ENCODE results near the gene TNIK. TPM values are rescaled to one million over a fixed set of nuclear protein-coding genes. Genes with fewer than 3 reads are reported as not detected.

Gene TNIK
- total RNA-seq, 1 experiment from 2014 or later, result 0.69 TPM

DNA sequence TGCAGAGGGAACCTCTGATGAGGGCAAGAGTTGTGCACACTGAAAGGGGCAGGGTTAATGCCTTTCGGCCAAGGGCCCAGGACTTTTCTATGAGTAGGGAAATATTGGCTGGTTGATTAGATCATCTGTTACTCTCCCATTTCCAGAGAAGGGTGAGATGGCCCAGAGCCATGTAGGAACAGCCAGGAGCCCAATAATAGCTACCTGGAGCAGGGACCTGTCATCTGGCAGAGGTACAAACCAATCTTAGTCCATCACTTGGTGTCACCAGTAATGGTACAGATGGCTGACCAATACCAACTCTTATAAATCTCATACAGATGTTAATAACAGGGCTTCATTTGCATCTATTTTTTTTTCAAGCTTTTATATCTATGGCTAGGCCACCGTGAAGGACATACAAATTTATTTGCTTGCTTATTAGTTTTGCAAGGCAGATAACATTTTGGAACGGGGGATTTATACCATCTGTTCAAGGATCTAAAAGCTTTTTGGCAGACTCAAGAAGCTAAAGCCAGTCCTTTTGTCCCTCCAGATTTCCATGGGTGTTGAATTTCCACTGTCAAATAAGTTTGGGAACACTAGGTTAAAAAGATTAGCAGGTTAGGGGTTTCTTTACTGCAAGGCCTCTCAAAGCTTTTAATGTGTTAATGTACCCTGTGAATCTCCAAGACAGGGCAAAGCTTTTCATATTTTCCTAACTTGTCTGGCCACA, 79.3 kb downstream of the TNIK start:
- H3K9me3 ChIP-seq (ENCODE audit: low read depth, low read length, poor library complexity, severe bottlenecking), result no peaks in the 10 kb centered on the region
- no TSS peak for BruUV-seq (replicated peaks)
- TF ChIP-seq EZH2 (IDR thresholded peaks at IDR 0.05; ENCODE audit: borderline replicate concordance, low read depth, low read length, poor library complexity, severe bottlenecking) (no peak), CTCF (conservative IDR thresholded peaks at IDR 0.05; ENCODE audit: low read depth, low read length) (no peak)
- no peak overlapping the region for H3K27ac ChIP-seq (ENCODE audit: low read depth, low read length, poor library complexity, severe bottlenecking)
- no peak overlapping the region for H3K4me3 ChIP-seq (ENCODE audit: low read depth, low read length, poor library complexity, severe bottlenecking)
- H3K27me3 ChIP-seq (replicated peaks; ENCODE audit: insufficient read depth, low read depth, low read length, poor library complexity), result peaks cover 5% of the 10 kb centered on the region
- CTCF ChIA-PET, result no interaction called here
- intact Hi-C loops (cut with micrococcal nuclease; ENCODE audit: unreplicated experiment), result no loop called here
- no peaks in the 10 kb centered on the region for H3K36me3 ChIP-seq (ENCODE audit: insufficient read depth, low read length, poor library complexity, severe bottlenecking)
- POLR2A ChIA-PET (ENCODE audit: low non-redundant PET), result no interaction called here
- no peak for DNase-seq (ENCODE audit: low spot score)
- H3K4me1 ChIP-seq (ENCODE audit: insufficient read depth, low read length, poor library complexity, severe bottlenecking), result no peaks in the 10 kb centered on the region

GRCh38 chr3:171379961-171380483, 80.2 kb downstream of the TNIK start:
- no peak overlapping the region for H3K4me3 ChIP-seq (ENCODE audit: low read depth, low read length, poor library complexity, severe bottlenecking)
- ChIA-PET POLR2A (ENCODE audit: low non-redundant PET) (no interaction called here), CTCF (no interaction called here)
- H3K27ac ChIP-seq (ENCODE audit: low read depth, low read length, poor library complexity, severe bottlenecking), result no peak overlapping the region
- no peaks in the 10 kb centered on the region for H3K4me1 ChIP-seq (ENCODE audit: insufficient read depth, low read length, poor library complexity, severe bottlenecking)
- DNase-seq (ENCODE audit: low spot score), result no peak
- TF ChIP-seq CTCF (conservative IDR thresholded peaks at IDR 0.05; ENCODE audit: low read depth, low read length), result no peak
- TF ChIP-seq EZH2 (IDR thresholded peaks at IDR 0.05; ENCODE audit: borderline replicate concordance, low read depth, low read length, poor library complexity, severe bottlenecking), result no peak
- BruUV-seq (replicated peaks), result no TSS peak
- intact Hi-C loops (cut with micrococcal nuclease; ENCODE audit: unreplicated experiment), result no loop called here
- H3K9me3 ChIP-seq (ENCODE audit: low read depth, low read length, poor library complexity, severe bottlenecking), result no peaks in the 10 kb centered on the region
- no peaks in the 10 kb centered on the region for H3K36me3 ChIP-seq (ENCODE audit: insufficient read depth, low read length, poor library complexity, severe bottlenecking)
- H3K27me3 ChIP-seq (replicated peaks; ENCODE audit: insufficient read depth, low read depth, low read length, poor library complexity), result peaks cover 5% of the 10 kb centered on the region

GRCh38 chr3:171379281-171379680, 80.9 kb downstream of the TNIK start:
- Histone ChIP-seq H3K9me3 (ENCODE audit: low read depth, low read length, poor library complexity, severe bottlenecking) (no peaks in the 10 kb centered on the region), H3K27ac (ENCODE audit: low read depth, low read length, poor library complexity, severe bottlenecking) (no peak overlapping the region), H3K27me3 (replicated peaks; ENCODE audit: insufficient read depth, low read depth, low read length, poor library complexity) (peaks cover 5% of the 10 kb centered on the region), H3K36me3 (ENCODE audit: insufficient read depth, low read length, poor library complexity, severe bottlenecking) (no peaks in the 10 kb centered on the region), H3K4me1 (ENCODE audit: insufficient read depth, low read length, poor library complexity, severe bottlenecking) (no peaks in the 10 kb centered on the region), H3K4me3 (ENCODE audit: low read depth, low read length, poor library complexity, severe bottlenecking) (no peak overlapping the region)
- ChIA-PET CTCF (no interaction called here), POLR2A (ENCODE audit: low non-redundant PET) (no interaction called here)
- BruUV-seq (replicated peaks), result no TSS peak
- no peak for DNase-seq (ENCODE audit: low spot score)
- TF ChIP-seq CTCF (conservative IDR thresholded peaks at IDR 0.05; ENCODE audit: low read depth, low read length) (no peak), EZH2 (IDR thresholded peaks at IDR 0.05; ENCODE audit: borderline replicate concordance, low read depth, low read length, poor library complexity, severe bottlenecking) (no peak)
- intact Hi-C loops (cut with micrococcal nuclease; ENCODE audit: unreplicated experiment), result no loop called here

Data from A673 (cell line).